ENCODE results near the gene MYH11. TPM values are rescaled to one million over a fixed set of nuclear protein-coding genes. Genes with fewer than 3 reads are reported as not detected.
"Not testable (repeated sequence)": the region's sequence is repeated elsewhere in the genome, so short reads cannot be mapped to it uniquely, and the experiment has no call there.

Gene MYH11
- total RNA-seq, 1 experiment from 2014 or later: not detected

GRCh38 chr16:15736529-15736928 lies 120.3 kb downstream of the MYH11 start:
- ChIA-PET POLR2A (interaction anchor here (0.8 kb wide), 1 partner anchor 10 kb away, joined by 3 read pairs; no protein-coding TSS in a partner anchor), CTCF (interaction anchor here (0.7 to 0.8 kb wide), 2 partner anchors 19 to 23 kb away, joined by 3 read pairs; no protein-coding TSS in a partner anchor)
- no peak overlapping the region for H3K4me3 Mint-ChIP-seq (ENCODE audit: unreplicated experiment)

GRCh38 chr16:15735610-15736009 lies 121.2 kb downstream of the MYH11 start:
- TF ChIP-seq CTCF (IDR thresholded peaks at IDR 0.05; ENCODE audit: unreplicated experiment): no peak
- no peaks in the 10 kb centered on the region for H3K4me1 Mint-ChIP-seq (ENCODE audit: insufficient read depth, unreplicated experiment)
- ChIA-PET CTCF (interaction anchor here (0.6 kb wide), 1 partner anchor 20 kb away, joined by 4 read pairs; no protein-coding TSS in a partner anchor), POLR2A (no interaction called here)
- intact Hi-C loops (cut with micrococcal nuclease): no loop called here
- H3K36me3 Mint-ChIP-seq (ENCODE audit: insufficient read depth, unreplicated experiment): no peaks in the 10 kb centered on the region
- H3K9me3 Mint-ChIP-seq (ENCODE audit: unreplicated experiment): no peaks in the 10 kb centered on the region
- H3K27ac Mint-ChIP-seq (ENCODE audit: low read depth, unreplicated experiment): no peak overlapping the region
- no peak overlapping the region for H3K4me3 Mint-ChIP-seq (ENCODE audit: unreplicated experiment)
- H3K27me3 Mint-ChIP-seq (ENCODE audit: insufficient read depth, unreplicated experiment): peaks cover 14% of the 10 kb centered on the region
- no TSS peak for BruUV-seq (replicated peaks)
- DNase-seq (ENCODE audit: unreplicated experiment): no peak

More at GRCh38 chr16:15736529-15736928, 120.3 kb downstream of the MYH11 start:
- H3K4me1 Mint-ChIP-seq (ENCODE audit: insufficient read depth, unreplicated experiment): no peaks in the 10 kb centered on the region
- BruUV-seq (replicated peaks): no TSS peak
- H3K27ac Mint-ChIP-seq (ENCODE audit: low read depth, unreplicated experiment): no peak overlapping the region
- no peaks in the 10 kb centered on the region for H3K9me3 Mint-ChIP-seq (ENCODE audit: unreplicated experiment)
- H3K27me3 Mint-ChIP-seq (ENCODE audit: insufficient read depth, unreplicated experiment): peaks cover 14% of the 10 kb centered on the region
- no peak for TF ChIP-seq CTCF (IDR thresholded peaks at IDR 0.05; ENCODE audit: unreplicated experiment)
- intact Hi-C loops (cut with micrococcal nuclease): no loop called here
- no peaks in the 10 kb centered on the region for H3K36me3 Mint-ChIP-seq (ENCODE audit: insufficient read depth, unreplicated experiment)
- DNase-seq (ENCODE audit: unreplicated experiment): no peak

GRCh38 chr16:15732416-15732815 lies 124.4 kb downstream of the MYH11 start:
- Mint-ChIP-seq H3K27me3 (ENCODE audit: insufficient read depth, unreplicated experiment) (peaks cover 14% of the 10 kb centered on the region), H3K27ac (ENCODE audit: low read depth, unreplicated experiment) (no peak overlapping the region), H3K9me3 (ENCODE audit: unreplicated experiment) (no peaks in the 10 kb centered on the region), H3K36me3 (ENCODE audit: insufficient read depth, unreplicated experiment) (peaks cover 4% of the 10 kb centered on the region), H3K4me1 (ENCODE audit: insufficient read depth, unreplicated experiment) (no peaks in the 10 kb centered on the region), H3K4me3 (ENCODE audit: unreplicated experiment) (no peak overlapping the region)
- no peak for DNase-seq (ENCODE audit: unreplicated experiment)
- ChIA-PET CTCF (interaction anchor here (0.6 to 1.2 kb wide), 2 partner anchors 13 to 34 kb away, joined by 3 to 4 read pairs; no protein-coding TSS in a partner anchor), POLR2A (interaction anchor here (1.8 kb wide), 1 partner anchor 13 kb away, joined by 7 read pairs; no protein-coding TSS in a partner anchor)
- BruUV-seq (replicated peaks): no TSS peak
- no peak for TF ChIP-seq CTCF (IDR thresholded peaks at IDR 0.05; ENCODE audit: unreplicated experiment)
- intact Hi-C loops (cut with micrococcal nuclease): no loop called here

GRCh38 chr16:15729152-15729551 lies 127.7 kb downstream of the MYH11 start:
- H3K9me3 Mint-ChIP-seq (ENCODE audit: unreplicated experiment): no peaks in the 10 kb centered on the region
- TF ChIP-seq CTCF (IDR thresholded peaks at IDR 0.05; ENCODE audit: unreplicated experiment): no peak
- H3K4me1 Mint-ChIP-seq (ENCODE audit: insufficient read depth, unreplicated experiment): no peaks in the 10 kb centered on the region
- peaks cover 4% of the 10 kb centered on the region for H3K36me3 Mint-ChIP-seq (ENCODE audit: insufficient read depth, unreplicated experiment)
- no peak for DNase-seq (ENCODE audit: unreplicated experiment)
- no peak overlapping the region for H3K4me3 Mint-ChIP-seq (ENCODE audit: unreplicated experiment)
- intact Hi-C loops (cut with micrococcal nuclease): no loop called here
- H3K27ac Mint-ChIP-seq (ENCODE audit: low read depth, unreplicated experiment): no peak overlapping the region
- no TSS peak for BruUV-seq (replicated peaks)
- no peaks in the 10 kb centered on the region for H3K27me3 Mint-ChIP-seq (ENCODE audit: insufficient read depth, unreplicated experiment)
- POLR2A ChIA-PET: interaction anchor here (0.7 kb wide), 1 partner anchor 454 kb away, joined by 3 read pairs; no protein-coding TSS in a partner anchor
- CTCF ChIA-PET: interaction anchor here (0.6 to 0.7 kb wide), 2 partner anchors 179 to 456 kb away, joined by 3 to 4 read pairs; no protein-coding TSS in a partner anchor

- H3K27me3 Mint-ChIP-seq (ENCODE audit: insufficient read depth, unreplicated experiment): not testable (repeated sequence)
Measured at GRCh38 chr16:15727697-15728096, 129.1 kb downstream of the MYH11 start.

More at GRCh38 chr16:15727697-15728096, 129.1 kb downstream of the MYH11 start:
- H3K27ac Mint-ChIP-seq (ENCODE audit: low read depth, unreplicated experiment); intact Hi-C loops (cut with micrococcal nuclease); H3K9me3 Mint-ChIP-seq (ENCODE audit: unreplicated experiment); H3K36me3 Mint-ChIP-seq (ENCODE audit: insufficient read depth, unreplicated experiment); BruUV-seq (replicated peaks); H3K4me1 Mint-ChIP-seq (ENCODE audit: insufficient read depth, unreplicated experiment); DNase-seq (ENCODE audit: unreplicated experiment); H3K4me3 Mint-ChIP-seq (ENCODE audit: unreplicated experiment): not testable (repeated sequence)
- ChIA-PET POLR2A (interaction anchor here (0.8 kb wide), 1 partner anchor 8 kb away, joined by 3 read pairs; no protein-coding TSS in a partner anchor), CTCF (interaction anchor here (0.8 kb wide), 1 partner anchor 86 kb away, joined by 3 read pairs; no protein-coding TSS in a partner anchor)
